SK-N-SH (cell line): Measurements from ENCODE around the gene JAK1. TPM values are rescaled to one million over a fixed set of nuclear protein-coding genes. Genes with fewer than 3 reads are reported as not detected.

Experiments
- CTCF ChIA-PET: fragments of 300-600, 350-600 bp; formaldehyde crosslinking; extraction: SDS; loops from one replicate; lab custom pipeline; 2021; lab: Yijun Ruan, JAX
- POLR2A ChIA-PET: fragments of 350-600 bp; sonication (Branson Sonifier 250); formaldehyde crosslinking; extraction: SDS; loops from one replicate; lab custom pipeline; 2020; ENCODE audit warnings: antibody characterized with exemption, inconsistent platforms; lab: Yijun Ruan, JAX
- DNase-seq: peaks from one replicate; pipeline ENCODE4 v3.0.0; 2012
- H2AFZ ChIP-seq: fragments of 200-600 bp; sonication (generic); 2 replicates; pipeline ENCODE4 v1.8.1; 2016; ENCODE audit warnings: antibody characterized with exemption, mild to moderate bottlenecking, low read depth
- H3F3A ChIP-seq: fragments of 200-600 bp; sonication (generic); replicated peaks from 2 replicates; pipeline ENCODE3; 2016; ENCODE audit warnings: antibody characterized with exemption, mild to moderate bottlenecking; ENCODE audit not compliant: insufficient read depth
- H3K27ac ChIP-seq, 2 experiments: fragments of 200-500 bp in 1 of 2; fragments of 200-600 bp in 1 of 2; sonication (Bioruptor generic) in 1 of 2; sonication (generic), shearing (Covaris generic) in 1 of 2; 2 replicates each; pipeline versions ENCODE4 v1.5.1 to v1.6.1; 2014 to 2016; ENCODE audit warnings: low read depth in 2 of 2, inconsistent platforms in 1 of 2, low read length in 1 of 2, mild to moderate bottlenecking in 1 of 2, mixed read lengths in 1 of 2
- H3K27me3 ChIP-seq: fragments of 200-600 bp; sonication (generic), shearing (Covaris generic); 2 replicates; pipeline ENCODE4 v1.6.1; 2016; ENCODE audit warnings: mixed run types; ENCODE audit not compliant: insufficient read depth
- H3K36me3 ChIP-seq, 2 experiments: fragments of 200-500 bp in 1 of 2; fragments of 200-600 bp in 1 of 2; sonication (Bioruptor generic) in 1 of 2; sonication (generic) in 1 of 2; replicated peaks in 1 of 2; 2 replicates each; pipeline versions ENCODE3 to v1.5.1; 2014 to 2016; ENCODE audit warnings: low read length in 1 of 2, mild to moderate bottlenecking in 1 of 2; ENCODE audit not compliant: insufficient read depth in 2 of 2, control insufficient read depth in 1 of 2
- H3K4me1 ChIP-seq, 2 experiments: fragments of 200-500 bp in 1 of 2; fragments of 200-600 bp in 1 of 2; sonication (Bioruptor generic) in 1 of 2; sonication (generic), shearing (Covaris generic) in 1 of 2; 2 replicates each; pipeline versions ENCODE4 v1.5.1 to v1.6.1; 2014 to 2016; ENCODE audit warnings: low read depth in 1 of 2, low read length in 1 of 2, mixed run types in 1 of 2; ENCODE audit not compliant: insufficient read depth in 2 of 2, control insufficient read depth in 1 of 2
- H3K4me2 ChIP-seq: fragments of 200-600 bp; sonication (generic), shearing (Covaris generic); 2 replicates; pipeline ENCODE4 v1.6.1; 2017; ENCODE audit warnings: mixed run types
- H3K4me3 ChIP-seq, 2 experiments: fragments of 200-500 bp in 1 of 2; fragments of 200-600 bp in 1 of 2; sonication (Bioruptor generic) in 1 of 2; sonication (generic), shearing (Covaris generic) in 1 of 2; 2 replicates each; pipeline versions ENCODE4 v1.5.1 to v1.8.1; 2014 to 2016; ENCODE audit warnings: low read depth in 2 of 2, inconsistent platforms in 1 of 2, low read length in 1 of 2, mild to moderate bottlenecking in 1 of 2, mixed read lengths in 1 of 2, moderate library complexity in 1 of 2
- H3K79me2 ChIP-seq: fragments of 200-600 bp; sonication (generic); 2 replicates; pipeline ENCODE4 v1.8.1; 2017; ENCODE audit warnings: mild to moderate bottlenecking; ENCODE audit not compliant: insufficient read depth
- H3K9ac ChIP-seq: fragments of 200-600 bp; sonication (generic); 2 replicates; pipeline ENCODE4 v1.6.1; 2017; ENCODE audit warnings: mixed run types
- H3K9me2 ChIP-seq: fragments of 200-600 bp; sonication (generic); 2 replicates; pipeline ENCODE4 v1.6.1; 2017; ENCODE audit warnings: mixed run types
- H3K9me3 ChIP-seq: fragments of 200-600 bp; sonication (generic); 2 replicates; pipeline ENCODE4 v1.6.1; 2017; ENCODE audit warnings: mixed run types, mild to moderate bottlenecking, moderate library complexity
- H4K20me1 ChIP-seq: fragments of 200-600 bp; sonication (generic); 2 replicates; pipeline ENCODE4 v1.6.1; 2017; ENCODE audit warnings: mild to moderate bottlenecking, mixed run types; ENCODE audit not compliant: insufficient read depth
- ELF1 ChIP-seq: IDR thresholded peaks from 2 replicates; pipeline ENCODE4 v1.4.0; 2012
- FOSL2 ChIP-seq: IDR thresholded peaks from 2 replicates; pipeline ENCODE4 v1.4.0; 2012; ENCODE audit warnings: low read depth, mild to moderate bottlenecking, moderate library complexity, borderline replicate concordance
- MEF2A ChIP-seq: IDR thresholded peaks from 2 replicates; pipeline ENCODE4 v1.4.0; 2012; ENCODE audit warnings: low read depth, borderline replicate concordance
- MXI1 ChIP-seq: IDR thresholded peaks from 2 replicates; pipeline ENCODE4 v1.6.1; 2012; ENCODE audit warnings: mild to moderate bottlenecking, low read depth, low read length, improper control_type of control experiment
- NRF1 ChIP-seq: IDR thresholded peaks from 2 replicates; pipeline ENCODE4 v1.6.1; 2012; ENCODE audit warnings: low read depth, mild to moderate bottlenecking, low read length
- POLR2AphosphoS5 ChIP-seq: IDR thresholded peaks from 2 replicates; pipeline ENCODE4 v1.6.1; 2012; ENCODE audit warnings: low read depth, low read length
- RCOR1 ChIP-seq: fragments of 150-350 bp; IDR thresholded peaks from 2 replicates; pipeline ENCODE4 v1.6.1; 2017; ENCODE audit warnings: antibody characterized with exemption, low read length
- REST ChIP-seq: IDR thresholded peaks from 2 replicates; pipeline ENCODE4 v1.6.1; 2012; ENCODE audit warnings: mild to moderate bottlenecking, low read depth, low read length, moderate library complexity
- RFX5 ChIP-seq: IDR thresholded peaks from 2 replicates; pipeline ENCODE4 v1.6.1; 2012; ENCODE audit warnings: mild to moderate bottlenecking, improper control_type of control experiment, low read length
- TAF1 ChIP-seq: IDR thresholded peaks from 2 replicates; pipeline ENCODE4 v1.6.1; 2012; ENCODE audit warnings: low read depth, mild to moderate bottlenecking, low read length, moderate library complexity, borderline replicate concordance
- TCF12 ChIP-seq: IDR thresholded peaks from 2 replicates; pipeline ENCODE4 v1.4.0; 2012
- YY1 ChIP-seq: IDR thresholded peaks from 2 replicates; pipeline ENCODE4 v1.4.0; 2012; ENCODE audit warnings: low read depth, mild to moderate bottlenecking
- ZBTB33 ChIP-seq: IDR thresholded peaks from 2 replicates; pipeline ENCODE4 v1.4.0; 2012; ENCODE audit warnings: low read depth, borderline replicate concordance
- WGBS: methylation state at CpG from one replicate; pipeline ENCODE4 v1.1.6; 2017; ENCODE audit warnings: low lambda C conversion rate; 5-methylcytosine and 5-hydroxymethylcytosine counted together
- polyA plus RNA-seq, 3 experiments: library from polyadenylated mRNA; depleted of rRNA; stranded (reverse); fragments of >200 nt; gene quantifications; 2 replicates each; pipeline ENCODE4 v1.2.3, GENCODE V29; 2012
- TF ChIP-seq, protein P1 (sequence below): fragments of 150-350 bp; IDR thresholded peaks from 2 replicates; pipeline ENCODE4 v1.6.1; 2016; ENCODE audit warnings: mild to moderate bottlenecking, low read depth, low read length
- TF ChIP-seq, protein P2 (sequence below): IDR thresholded peaks from 2 replicates; pipeline ENCODE4 v1.4.0; 2012; ENCODE audit warnings: low read depth, borderline replicate concordance
- TF ChIP-seq, protein P3 (sequence below): IDR thresholded peaks from 2 replicates; pipeline ENCODE4; 2012

JAK1 gene
- polyA plus RNA-seq, 1 of the 3 experiments (the other 2 are of a cell fraction): 47.5 TPM

- CTCF ChIA-PET: no interaction called here
Observed at GRCh38 chr1:64925594-64925993, 40.8 kb downstream of the JAK1 start.

More at GRCh38 chr1:64925594-64925993, 40.8 kb downstream of the JAK1 start:
- no peaks in the 10 kb centered on the region for H3K27me3 ChIP-seq
- no peak overlapping the region for H2AFZ ChIP-seq
- no peak for DNase-seq
- peaks cover 16% of the 10 kb centered on the region for H4K20me1 ChIP-seq
- H3K27ac ChIP-seq: no peak overlapping the region
- peaks cover 18% of the 10 kb centered on the region for H3F3A ChIP-seq
- TF ChIP-seq RFX5 (no peak), TAF1 (no peak), MEF2A (no peak), RCOR1 (no peak), ELF1 (no peak), REST (no peak), FOSL2 (no peak), MXI1 (no peak), YY1 (no peak), NRF1 (no peak), POLR2AphosphoS5 (no peak), ZBTB33 (no peak), TCF12 (no peak)
- TF ChIP-seq, protein P1, sequence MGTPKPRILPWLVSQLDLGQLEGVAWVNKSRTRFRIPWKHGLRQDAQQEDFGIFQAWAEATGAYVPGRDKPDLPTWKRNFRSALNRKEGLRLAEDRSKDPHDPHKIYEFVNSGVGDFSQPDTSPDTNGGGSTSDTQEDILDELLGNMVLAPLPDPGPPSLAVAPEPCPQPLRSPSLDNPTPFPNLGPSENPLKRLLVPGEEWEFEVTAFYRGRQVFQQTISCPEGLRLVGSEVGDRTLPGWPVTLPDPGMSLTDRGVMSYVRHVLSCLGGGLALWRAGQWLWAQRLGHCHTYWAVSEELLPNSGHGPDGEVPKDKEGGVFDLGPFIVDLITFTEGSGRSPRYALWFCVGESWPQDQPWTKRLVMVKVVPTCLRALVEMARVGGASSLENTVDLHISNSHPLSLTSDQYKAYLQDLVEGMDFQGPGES: no peak
- TF ChIP-seq, protein P2, sequence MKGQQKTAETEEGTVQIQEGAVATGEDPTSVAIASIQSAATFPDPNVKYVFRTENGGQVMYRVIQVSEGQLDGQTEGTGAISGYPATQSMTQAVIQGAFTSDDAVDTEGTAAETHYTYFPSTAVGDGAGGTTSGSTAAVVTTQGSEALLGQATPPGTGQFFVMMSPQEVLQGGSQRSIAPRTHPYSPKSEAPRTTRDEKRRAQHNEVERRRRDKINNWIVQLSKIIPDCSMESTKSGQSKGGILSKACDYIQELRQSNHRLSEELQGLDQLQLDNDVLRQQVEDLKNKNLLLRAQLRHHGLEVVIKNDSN: no peak
- TF ChIP-seq, protein P3, sequence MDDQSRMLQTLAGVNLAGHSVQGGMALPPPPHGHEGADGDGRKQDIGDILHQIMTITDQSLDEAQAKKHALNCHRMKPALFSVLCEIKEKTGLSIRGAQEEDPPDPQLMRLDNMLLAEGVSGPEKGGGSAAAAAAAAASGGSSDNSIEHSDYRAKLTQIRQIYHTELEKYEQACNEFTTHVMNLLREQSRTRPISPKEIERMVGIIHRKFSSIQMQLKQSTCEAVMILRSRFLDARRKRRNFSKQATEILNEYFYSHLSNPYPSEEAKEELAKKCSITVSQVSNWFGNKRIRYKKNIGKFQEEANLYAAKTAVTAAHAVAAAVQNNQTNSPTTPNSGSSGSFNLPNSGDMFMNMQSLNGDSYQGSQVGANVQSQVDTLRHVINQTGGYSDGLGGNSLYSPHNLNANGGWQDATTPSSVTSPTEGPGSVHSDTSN: no peak
- no peak overlapping the region for H3K4me3 ChIP-seq
- POLR2A ChIA-PET: interaction anchor here (1.2 kb wide), 1 partner anchor 41 kb away, joined by 4 read pairs; the partner anchor contains the start of gene JAK1
- H3K4me2 ChIP-seq: no peak overlapping the region
- 90% methylated on average over 2 of the region's 2 CpGs for WGBS
- no peaks in the 10 kb centered on the region for H3K9me2 ChIP-seq
- no peaks in the 10 kb centered on the region for H3K9me3 ChIP-seq
- peaks cover 35% of the 10 kb centered on the region in 2 experiments for H3K4me1 ChIP-seq
- H3K9ac ChIP-seq: no peak overlapping the region
- peaks cover 86% of the 10 kb centered on the region for H3K79me2 ChIP-seq
- H3K36me3 ChIP-seq: no peaks in the 10 kb centered on the region
